Measurements from ENCODE around the gene HIPK2.
"Not testable (repeated sequence)": the region's sequence is repeated elsewhere in the genome, so short reads cannot be mapped to it uniquely, and the experiment has no call there.

The HIPK2 gene

GRCh38 chr7:139567647-139568345 lies 210.0 kb downstream of the HIPK2 start:
- no peak for DNase-seq (ENCODE audit: low spot score)

- no peak for DNase-seq (ENCODE audit: low spot score)
Measured at GRCh38 chr7:139566736-139567646, 210.8 kb downstream of the HIPK2 start.

GRCh38 chr7:139566075-139566474 lies 211.7 kb downstream of the HIPK2 start:
- DNase-seq (ENCODE audit: low spot score): no peak

GRCh38 chr7:139563856-139564255 lies 213.9 kb downstream of the HIPK2 start:
- no peak for DNase-seq (ENCODE audit: low spot score)

- DNase-seq (ENCODE audit: low spot score): no peak
Measured at GRCh38 chr7:139562961-139563565, 214.7 kb downstream of the HIPK2 start.

GRCh38 chr7:139562491-139562890 lies 215.3 kb downstream of the HIPK2 start:
- DNase-seq (ENCODE audit: low spot score): no peak

- no peak for DNase-seq (ENCODE audit: low spot score)
Measured at GRCh38 chr7:139560678-139561077, 217.1 kb downstream of the HIPK2 start.

- no peak for DNase-seq (ENCODE audit: low spot score)
Measured at GRCh38 chr7:139560199-139560598, 217.6 kb downstream of the HIPK2 start.

GRCh38 chr7:139559364-139560105 lies 218.3 kb downstream of the HIPK2 start:
- DNase-seq (ENCODE audit: low spot score): no peak

- no peak for DNase-seq (ENCODE audit: low spot score)
Measured at GRCh38 chr7:139557857-139558581, 219.8 kb downstream of the HIPK2 start.

- not testable (repeated sequence) for DNase-seq (ENCODE audit: low spot score)
Measured at GRCh38 chr7:139553991-139554700, 223.7 kb downstream of the HIPK2 start.

GRCh38 chr7:139548302-139549028 lies 229.3 kb downstream of the HIPK2 start:
- DNase-seq (ENCODE audit: low spot score): no peak

GRCh38 chr7:139544645-139545044 lies 233.2 kb downstream of the HIPK2 start:
- no peak for DNase-seq (ENCODE audit: low spot score)

- no peak for DNase-seq (ENCODE audit: low spot score)
Measured at GRCh38 chr7:139543801-139544603, 233.8 kb downstream of the HIPK2 start.

GRCh38 chr7:139542308-139543151 lies 235.3 kb downstream of the HIPK2 start:
- DNase-seq (ENCODE audit: low spot score): no peak

GRCh38 chr7:139541600-139542307 lies 236.0 kb downstream of the HIPK2 start:
- no peak for DNase-seq (ENCODE audit: low spot score)

- no peak for DNase-seq (ENCODE audit: low spot score)
Measured at GRCh38 chr7:139540203-139540602, 237.6 kb downstream of the HIPK2 start.
